Activated T-helper 1 cell treated with anti-CD3 and anti-CD28 coated beads, Interleukin-12 subunit alpha, Interleukin-12 subunit beta, Interleukin-2, Interleukin-4 antibody, amounts not matched to agents 30 ng/mL and 10 ng/mL and 1 ng/mL, durations not matched to agents 14 hours and 24 hours and 36 hours (primary cell): ENCODE results near the gene EGLN2. TPM values are rescaled to one million over a fixed set of nuclear protein-coding genes. Genes with fewer than 3 reads are reported as not detected.
A peak's percentile ranks its signal among the peaks of the same experiment; 100 is the strongest.

ENCODE experiments used
- DNase-seq: peaks from one replicate; pipeline ENCODE4 v3.0.0; 2021; ENCODE audit warnings: low spot score
- H3K27ac Mint-ChIP-seq: one replicate; pipeline ENCODE4 v1.8.0; 2021; ENCODE audit warnings: mild to moderate bottlenecking, mixed read lengths
- H3K27me3 Mint-ChIP-seq: one replicate; pipeline ENCODE4 v1.8.0; 2022; ENCODE audit warnings: mild to moderate bottlenecking, moderate library complexity, mixed read lengths; ENCODE audit not compliant: insufficient read depth
- H3K36me3 Mint-ChIP-seq: one replicate; pipeline ENCODE4 v1.8.0; 2021; ENCODE audit warnings: low read depth, mixed read lengths
- H3K4me1 Mint-ChIP-seq: one replicate; pipeline ENCODE4 v1.8.0; 2021; ENCODE audit warnings: low read depth, mixed read lengths
- H3K4me3 Mint-ChIP-seq: one replicate; pipeline ENCODE4 v1.8.0; 2021; ENCODE audit warnings: mild to moderate bottlenecking, moderate library complexity, mixed read lengths
- H3K9me3 Mint-ChIP-seq: one replicate; pipeline ENCODE4 v1.8.0; 2021; ENCODE audit warnings: mixed read lengths
- intact Hi-C: fragments of 100-400 bp; cut with micrococcal nuclease; formaldehyde crosslinking; loops from one replicate; pipeline ENCODE4 v1.15.1; 2024
- total RNA-seq: library from RNA; stranded (reverse); gene quantifications from 2 replicates; pipeline ENCODE4 v1.2.3, GENCODE V29; 2022

EGLN2 gene
- total RNA-seq, 1 donor from 2014 or later: 104 TPM

- Mint-ChIP-seq H3K27ac (peak overlapping the region; percentile 92), H3K27me3 (no peaks in the 10 kb centered on the region), H3K4me3 (peak overlapping the region; percentile 87), H3K36me3 (peaks cover 26% of the 10 kb centered on the region), H3K9me3 (no peaks in the 10 kb centered on the region), H3K4me1 (peaks cover 53% of the 10 kb centered on the region)
- intact Hi-C loops: loop anchor here (1.0 kb wide), 8 partner anchors 8 to 465 kb away; partner anchors contain the start of genes COQ8B, NUMBL, RAB4B and SNRPA
- peak; percentile 48 for DNase-seq
Measured at GRCh38 chr19:40797963-40798682, 868 bp upstream of the EGLN2 start.

GRCh38 chr19:40799558-40800338 is 757 bp downstream of the EGLN2 start:
- Mint-ChIP-seq H3K27ac (peak overlapping the region; percentile 91), H3K4me3 (peak overlapping the region; percentile 97), H3K4me1 (peaks cover 69% of the 10 kb centered on the region), H3K9me3 (no peaks in the 10 kb centered on the region), H3K36me3 (peaks cover 33% of the 10 kb centered on the region), H3K27me3 (no peaks in the 10 kb centered on the region)
- DNase-seq: no peak
- intact Hi-C loops: loop anchor here (5.0 kb wide), 1 partner anchor 553 kb away; the partner anchor contains the start of gene TGFB1

GRCh38 chr19:40800339-40800996 is 1.5 kb downstream of the EGLN2 start:
- DNase-seq: no peak
- H3K27me3 Mint-ChIP-seq: no peaks in the 10 kb centered on the region
- H3K36me3 Mint-ChIP-seq: peaks cover 38% of the 10 kb centered on the region
- intact Hi-C loops: loop anchor here (5.0 kb wide), 1 partner anchor 552 kb away; the partner anchor contains the start of gene TGFB1
- no peaks in the 10 kb centered on the region for H3K9me3 Mint-ChIP-seq
- peak overlapping the region; percentile 91 for H3K27ac Mint-ChIP-seq
- peaks cover 77% of the 10 kb centered on the region for H3K4me1 Mint-ChIP-seq
- H3K4me3 Mint-ChIP-seq: peak overlapping the region; percentile 97

GRCh38 chr19:40800997-40801377 is 2.0 kb downstream of the EGLN2 start:
- Mint-ChIP-seq H3K36me3 (peaks cover 37% of the 10 kb centered on the region), H3K27ac (peak overlapping the region; percentile 34)
- DNase-seq: no peak

GRCh38 chr19:40801426-40802299 is 2.7 kb downstream of the EGLN2 start:
- Mint-ChIP-seq H3K9me3 (no peaks in the 10 kb centered on the region), H3K4me1 (peaks cover 87% of the 10 kb centered on the region), H3K36me3 (peaks cover 34% of the 10 kb centered on the region), H3K4me3 (peak overlapping the region; percentile 97), H3K27me3 (no peaks in the 10 kb centered on the region), H3K27ac (peak overlapping the region; percentile 56)
- DNase-seq: no peak
- intact Hi-C loops: loop anchor here (5.0 kb wide), 1 partner anchor 551 kb away; the partner anchor contains the start of gene TGFB1

More at GRCh38 chr19:40800997-40801377, 2.0 kb downstream of the EGLN2 start:
- H3K4me1 Mint-ChIP-seq: peaks cover 82% of the 10 kb centered on the region
- intact Hi-C loops: loop anchor here (5.0 kb wide), 1 partner anchor 551 kb away; the partner anchor contains the start of gene TGFB1
- H3K27me3 Mint-ChIP-seq: no peaks in the 10 kb centered on the region
- no peaks in the 10 kb centered on the region for H3K9me3 Mint-ChIP-seq
- peak overlapping the region; percentile 97 for H3K4me3 Mint-ChIP-seq

- Mint-ChIP-seq H3K36me3 (peaks cover 39% of the 10 kb centered on the region), H3K9me3 (no peaks in the 10 kb centered on the region), H3K27ac (peak overlapping the region; percentile 98), H3K4me1 (peaks cover 87% of the 10 kb centered on the region), H3K4me3 (peak overlapping the region; percentile 97), H3K27me3 (no peaks in the 10 kb centered on the region)
- intact Hi-C loops: loop anchor here (5.0 kb wide), 1 partner anchor 550 kb away; the partner anchor contains the start of gene TGFB1
- no peak for DNase-seq
Measured at GRCh38 chr19:40802300-40803169, 3.5 kb downstream of the EGLN2 start.

- no peak for DNase-seq
- H3K4me3 Mint-ChIP-seq: peak overlapping the region; percentile 97
- intact Hi-C loops: loop anchor here (5.0 kb wide), 1 partner anchor 549 kb away; the partner anchor contains the start of gene TGFB1
- no peaks in the 10 kb centered on the region for H3K27me3 Mint-ChIP-seq
- H3K9me3 Mint-ChIP-seq: no peaks in the 10 kb centered on the region
- H3K27ac Mint-ChIP-seq: peak overlapping the region; percentile 98
- H3K4me1 Mint-ChIP-seq: peaks cover 86% of the 10 kb centered on the region
- H3K36me3 Mint-ChIP-seq: peaks cover 45% of the 10 kb centered on the region
Measured at GRCh38 chr19:40803170-40803856, 4.3 kb downstream of the EGLN2 start.

GRCh38 chr19:40803857-40804782 is 5.1 kb downstream of the EGLN2 start:
- intact Hi-C loops: loop anchor here (5.0 kb wide), 1 partner anchor 548 kb away; the partner anchor contains the start of gene TGFB1
- peak; percentile 66 for DNase-seq
- peaks cover 47% of the 10 kb centered on the region for H3K36me3 Mint-ChIP-seq

GRCh38 chr19:40804783-40805242 is 5.8 kb downstream of the EGLN2 start:
- Mint-ChIP-seq H3K9me3 (no peaks in the 10 kb centered on the region), H3K27me3 (no peaks in the 10 kb centered on the region), H3K4me1 (peaks cover 83% of the 10 kb centered on the region), H3K4me3 (peak overlapping the region; percentile 97), H3K27ac (peak overlapping the region; percentile 98), H3K36me3 (peaks cover 48% of the 10 kb centered on the region)
- DNase-seq: no peak
- intact Hi-C loops: loop anchor here (5.0 kb wide), 1 partner anchor 547 kb away; the partner anchor contains the start of gene TGFB1

More at GRCh38 chr19:40803857-40804782, 5.1 kb downstream of the EGLN2 start:
- Mint-ChIP-seq H3K9me3 (no peaks in the 10 kb centered on the region), H3K4me3 (peak overlapping the region; percentile 97), H3K27ac (peak overlapping the region; percentile 98), H3K27me3 (no peaks in the 10 kb centered on the region), H3K4me1 (peaks cover 81% of the 10 kb centered on the region)
